Measurements from ENCODE around the gene MAP3K4. TPM values are rescaled to one million over a fixed set of nuclear protein-coding genes. Genes with fewer than 3 reads are reported as not detected.

MAP3K4 gene
- total RNA-seq, 1 donor from 2014 or later: 30.9 TPM

DNA sequence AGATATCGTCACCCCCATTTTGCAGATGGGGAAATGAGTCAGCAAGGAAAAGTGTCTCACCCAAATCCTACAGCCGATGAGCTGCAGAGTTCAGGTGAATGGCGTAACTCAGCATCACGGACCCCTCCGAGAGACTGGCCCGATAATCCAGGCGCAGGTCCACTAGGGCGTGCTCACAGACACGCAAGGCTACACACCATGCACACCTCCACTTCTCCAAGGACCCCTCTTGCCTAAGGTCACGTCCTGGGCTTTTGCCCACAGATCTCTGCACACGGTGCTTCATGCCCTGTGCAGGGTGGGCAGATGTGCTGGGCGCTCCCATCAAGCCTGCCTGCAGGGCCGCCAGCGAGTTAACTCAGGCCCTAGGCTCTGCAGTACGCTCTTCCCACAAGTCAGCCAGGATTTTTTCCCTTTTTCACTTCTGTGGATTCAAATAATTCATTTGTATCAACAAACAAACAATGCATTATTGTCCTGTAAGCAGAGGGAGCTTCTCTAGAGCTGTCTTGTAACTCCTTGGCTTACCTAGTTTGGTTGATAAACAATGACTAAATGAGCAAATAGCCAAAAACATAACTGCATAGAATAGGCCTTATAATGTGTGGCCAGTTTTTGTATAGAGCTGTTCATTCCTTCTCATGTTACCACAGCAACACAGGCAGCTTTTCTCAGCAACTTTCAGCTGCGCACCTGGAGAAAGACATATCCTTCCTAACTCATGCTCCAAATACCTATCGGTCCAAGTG lies 143.2 kb downstream of the MAP3K4 start:
- peak; percentile 54 for DNase-seq (ENCODE audit: low spot score)
- intact Hi-C loops (cut with DNase I): no loop called here

- intact Hi-C loops (cut with DNase I): no loop called here
- DNase-seq (ENCODE audit: low spot score): no peak
These were observed 144.4 kb downstream of the MAP3K4 start for GRCh38 chr6:161135695-161136591.

DNA sequence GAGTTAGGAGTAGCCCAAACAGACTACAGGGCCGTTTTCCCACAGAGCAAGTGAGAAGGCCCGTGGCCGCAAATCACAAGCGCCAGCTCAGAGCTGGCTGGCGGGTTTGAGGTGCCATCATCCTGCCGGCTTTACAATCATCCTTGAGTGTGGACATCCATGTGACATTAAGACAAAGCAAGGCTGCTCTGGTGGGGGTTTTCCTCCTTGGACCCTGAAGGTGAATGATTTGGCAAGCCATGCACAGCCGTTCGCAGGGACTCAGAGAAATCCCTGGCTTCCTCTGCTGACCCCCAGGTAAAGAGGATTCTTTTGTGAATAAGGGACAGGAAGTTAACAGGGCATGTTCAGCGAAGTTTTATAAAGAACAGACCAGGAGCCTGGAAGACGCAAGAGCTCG lies 145.1 kb downstream of the MAP3K4 start:
- peak; percentile 59 for DNase-seq (ENCODE audit: low spot score)
- intact Hi-C loops (cut with DNase I): no loop called here

- intact Hi-C loops (cut with DNase I): no loop called here
- peak; percentile 43 for DNase-seq (ENCODE audit: low spot score)
These were observed 145.8 kb downstream of the MAP3K4 start for GRCh38 chr6:161137320-161137719.

DNA sequence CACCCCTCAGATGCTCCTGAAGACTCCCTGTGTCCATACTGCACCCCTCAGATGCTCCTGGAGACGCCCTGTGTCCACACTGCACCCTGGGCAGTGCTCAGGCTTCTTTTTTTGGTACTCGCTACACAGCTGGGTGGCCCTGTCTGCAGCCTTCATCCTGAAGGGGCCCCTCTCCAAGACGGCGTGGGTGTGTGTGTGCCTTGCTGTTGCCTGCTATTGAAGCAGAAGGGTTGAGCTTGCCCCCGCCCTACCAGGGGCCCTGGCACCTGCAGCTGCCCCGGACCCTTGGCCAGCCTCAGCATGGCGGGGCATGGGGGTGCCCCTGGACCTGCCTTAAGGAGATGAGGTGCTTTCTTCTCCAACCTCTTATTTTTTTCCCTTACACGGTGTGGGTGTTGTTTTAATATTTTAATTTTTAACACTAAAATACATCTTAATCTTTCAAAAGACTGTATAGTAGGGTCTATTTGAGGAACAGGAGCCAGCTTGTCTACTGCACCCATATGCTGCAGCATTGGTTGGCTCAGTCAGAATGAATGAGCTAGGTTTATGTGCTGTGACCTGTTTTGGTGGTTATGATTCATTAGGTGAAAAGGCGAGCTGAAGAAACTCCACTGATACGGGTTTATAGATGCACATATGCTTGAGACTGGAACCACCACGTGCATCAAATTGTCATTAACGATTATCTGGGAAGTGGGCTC lies 146.4 kb downstream of the MAP3K4 start:
- peak; percentile 38 for DNase-seq (ENCODE audit: low spot score)
- intact Hi-C loops (cut with DNase I): no loop called here

- intact Hi-C loops (cut with DNase I): no loop called here
- peak; percentile 71 for DNase-seq (ENCODE audit: low spot score)
These were observed 147.2 kb downstream of the MAP3K4 start for GRCh38 chr6:161138543-161139303.

GRCh38 chr6:161139304-161139765 lies 147.8 kb downstream of the MAP3K4 start:
- intact Hi-C loops (cut with DNase I): no loop called here
- DNase-seq (ENCODE audit: low spot score): peak; percentile 61

- intact Hi-C loops (cut with DNase I): no loop called here
- peak; percentile 74 for DNase-seq (ENCODE audit: low spot score)
These were observed 148.4 kb downstream of the MAP3K4 start for GRCh38 chr6:161139766-161140553.

DNA sequence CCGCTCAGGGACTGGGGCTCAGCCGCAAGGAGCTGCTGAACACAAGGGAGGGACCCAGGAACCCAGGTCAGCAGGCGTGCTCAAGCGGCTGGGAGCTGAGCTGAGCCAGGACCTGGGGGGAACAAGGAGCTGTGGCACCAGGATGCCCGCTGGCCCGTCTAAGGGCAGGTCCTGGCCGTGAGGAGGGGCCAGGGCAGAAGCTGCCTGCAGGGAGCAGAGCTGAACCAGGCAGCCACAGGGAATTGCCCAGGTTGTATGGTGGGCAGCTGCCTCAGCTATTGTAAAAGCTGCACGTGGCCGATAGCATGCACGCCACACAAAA lies 148.9 kb downstream of the MAP3K4 start:
- intact Hi-C loops (cut with DNase I): no loop called here
- peak; percentile 63 for DNase-seq (ENCODE audit: low spot score)

DNA sequence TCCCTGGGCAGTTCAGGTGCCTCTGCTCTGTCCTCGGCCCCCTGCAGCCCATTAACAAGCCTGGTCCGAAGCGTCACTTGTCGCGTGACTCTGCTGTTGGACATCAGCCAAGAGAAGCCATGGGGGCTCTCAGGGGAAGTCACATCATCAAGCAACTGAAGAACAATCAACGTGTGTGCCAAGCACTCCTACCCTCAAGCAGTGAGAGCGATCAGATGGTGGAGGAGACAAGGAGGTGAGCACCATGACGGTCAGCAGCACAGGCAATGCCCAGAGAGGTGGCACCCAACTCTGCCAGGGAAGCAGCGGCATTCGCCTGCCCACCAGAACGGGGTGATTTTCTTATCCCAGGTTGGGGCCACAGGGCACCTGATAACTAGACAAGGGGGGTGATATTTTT lies 149.6 kb downstream of the MAP3K4 start:
- DNase-seq (ENCODE audit: low spot score): peak; percentile 56
- intact Hi-C loops (cut with DNase I): no loop called here

DNA sequence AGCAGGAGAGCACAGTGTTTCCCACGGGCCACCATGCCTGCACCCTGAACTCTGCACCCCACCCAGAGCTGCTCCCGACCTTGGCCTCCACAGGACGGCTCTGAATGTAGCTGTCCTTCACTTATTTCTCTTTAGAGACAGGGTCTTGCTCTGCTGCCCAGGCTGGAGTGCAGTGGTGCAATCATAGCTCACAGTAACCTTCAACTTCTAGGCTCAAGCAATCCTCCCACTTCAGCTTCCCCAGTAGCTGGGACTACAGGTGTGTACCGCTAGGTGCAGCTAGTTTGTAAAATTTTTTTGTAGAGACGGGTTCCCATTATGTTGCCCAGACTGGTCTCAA lies 151.4 kb downstream of the MAP3K4 start:
- DNase-seq (ENCODE audit: low spot score): no peak
- intact Hi-C loops (cut with DNase I): no loop called here

- DNase-seq (ENCODE audit: low spot score): peak; percentile 35
- intact Hi-C loops (cut with DNase I): no loop called here
These were observed 152.3 kb downstream of the MAP3K4 start for GRCh38 chr6:161143663-161144430.

DNA sequence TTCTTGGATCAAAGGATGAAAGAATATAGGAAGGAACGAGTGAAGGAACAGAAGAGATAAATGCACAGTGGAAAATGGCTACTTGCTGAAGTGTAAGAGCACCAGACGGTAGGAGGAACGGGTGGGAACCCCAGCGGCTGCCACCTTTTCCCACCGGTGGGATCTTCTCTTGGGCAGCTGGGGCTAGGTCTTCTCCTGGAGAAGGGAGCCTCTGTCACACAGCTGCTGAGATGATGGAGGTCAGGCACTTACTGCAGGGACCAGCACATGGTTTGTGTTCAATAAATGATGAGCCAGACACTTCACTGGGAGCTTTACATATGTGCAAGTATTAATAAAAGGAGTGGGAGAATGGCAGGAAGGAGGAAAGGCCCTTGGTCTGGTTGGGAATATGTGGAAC lies 158.6 kb downstream of the MAP3K4 start:
- intact Hi-C loops (cut with DNase I): loop anchor here (5.0 kb wide), 1 partner anchor 222 kb away; no protein-coding TSS in a partner anchor
- DNase-seq (ENCODE audit: low spot score): peak; percentile 57

DNA sequence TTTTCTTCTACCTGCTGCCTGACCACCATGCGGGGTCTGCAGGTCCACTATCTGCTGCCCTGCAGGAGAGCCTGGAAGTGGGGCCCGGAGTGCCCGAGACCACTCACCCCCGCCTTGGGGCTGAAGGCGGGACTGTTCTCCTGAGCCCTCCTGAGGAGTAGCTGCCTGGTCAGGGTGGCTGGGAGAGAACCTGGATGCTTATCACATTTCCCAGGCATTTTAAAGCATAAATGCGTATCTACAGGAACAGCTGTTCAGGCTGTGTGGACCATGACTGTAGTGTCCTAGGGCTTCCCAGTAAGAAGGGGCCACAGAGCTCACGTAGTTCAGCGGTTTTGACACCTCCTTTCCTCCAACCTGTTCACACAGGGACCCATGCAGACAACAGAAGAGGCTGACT lies 159.0 kb downstream of the MAP3K4 start:
- intact Hi-C loops (cut with DNase I): loop anchor here (5.0 kb wide), 1 partner anchor 222 kb away; no protein-coding TSS in a partner anchor
- peak; percentile 58 for DNase-seq (ENCODE audit: low spot score)

- intact Hi-C loops (cut with DNase I): loop anchor here (5.0 kb wide), 1 partner anchor 221 kb away; no protein-coding TSS in a partner anchor
- peak; percentile 58 for DNase-seq (ENCODE audit: low spot score)
These were observed 159.6 kb downstream of the MAP3K4 start for GRCh38 chr6:161151059-161151645.

- DNase-seq (ENCODE audit: low spot score): peak; percentile 71
- intact Hi-C loops (cut with DNase I): loop anchor here (5.0 kb wide), 1 partner anchor 220 kb away; no protein-coding TSS in a partner anchor
These were observed 160.3 kb downstream of the MAP3K4 start for GRCh38 chr6:161151660-161152526.

GRCh38 chr6:161152527-161152862 lies 160.9 kb downstream of the MAP3K4 start:
- intact Hi-C loops (cut with DNase I): loop anchor here (5.0 kb wide), 1 partner anchor 220 kb away; no protein-coding TSS in a partner anchor
- DNase-seq (ENCODE audit: low spot score): no peak
